Right lobe of liver (tissue), 6 donors: ENCODE measurements around the gene GALNT7. TPM values are rescaled to one million over a fixed set of nuclear protein-coding genes. Genes with fewer than 3 reads are reported as not detected.
A peak's percentile ranks its signal among the peaks of the same experiment; 100 is the strongest.

Experiments
- ATAC-seq, 4 donors: fragments of 200-7000 bp; cut with Tn5 transposase; one replicate each; pipeline ENCODE4 v1.9.1; 2020; ENCODE audit warnings: mild to moderate bottlenecking in 4 of 4, moderate library complexity in 4 of 4
- DNase-seq, 3 donors: peaks; one replicate each; pipeline ENCODE4 v3.0.0-alpha.2; 2020
- H3K27ac ChIP-seq, 3 donors: fragments of 200-600 bp; one replicate each; pipeline ENCODE4 v1.8.0; 2022
- H3K27me3 ChIP-seq, 2 donors: fragments of 200-600 bp; one replicate each; pipeline ENCODE4 v1.8.0; 2022
- H3K36me3 ChIP-seq, 4 donors: fragments of 200-600 bp; sonication (generic) in 1 of 4; one replicate each; pipeline versions ENCODE4 v1.5.1 to v1.8.0; 2017 to 2022; ENCODE audit warnings: control low read depth in 1 of 4
- H3K4me1 ChIP-seq, 4 donors: fragments of 200-600 bp; sonication (generic) in 1 of 4; one replicate each; pipeline versions ENCODE4 v1.5.1 to v1.8.0; 2017 to 2022; ENCODE audit warnings: control low read depth in 1 of 4
- H3K4me3 ChIP-seq, 3 donors: fragments of 200-600 bp; one replicate each; pipeline ENCODE4 v1.8.0; 2022
- H3K9me3 ChIP-seq, 4 donors: fragments of 200-600 bp; sonication (generic) in 1 of 4; one replicate each; pipeline versions ENCODE4 v1.5.1 to v1.8.0; 2017 to 2022; ENCODE audit warnings: control low read depth in 1 of 4
- POLR2A ChIP-seq: fragments of 450-650 bp; IDR thresholded peaks from one replicate; pipeline ENCODE4 v1.6.1; 2017; ENCODE audit warnings: antibody characterized with exemption, mild to moderate bottlenecking
- WGBS: methylation state at CpG from one replicate; pipeline ENCODE4 v1.1.6; 2018; ENCODE audit warnings: low coverage, low lambda C conversion rate; ENCODE audit not compliant: insufficient coverage; ENCODE audit errors: missing lambda C conversion rate; 5-methylcytosine and 5-hydroxymethylcytosine counted together
- intact Hi-C, 2 donors: fragments of 100-400 bp; cut with DNase I; formaldehyde crosslinking; loops; one replicate each; pipeline versions ENCODE4 v1.11.2 to v1.14.1; 2022
- total RNA-seq, 6 experiments: library from RNA; depleted of rRNA in 2 of 6; stranded (reverse); fragments of >200 nt in 2 of 6; fragmentation: NEBNext Ultra II Directional in 3 of 6; extraction: Animal tissue kit (Norgen Biotek cat#: 25700) in 3 of 6; gene quantifications; one replicate each; pipeline versions ENCODE4 v1.1.0 to v1.2.4, GENCODE V29; 2016 to 2023
- TF ChIP-seq, protein P1 (sequence below), 4 donors: fragments of 200-600 bp in 3 of 4; fragments of 450-650 bp in 1 of 4; IDR thresholded peaks; one replicate each; pipeline versions ENCODE4 v1.5.1 to v1.8.0; 2016 to 2022; ENCODE audit warnings: antibody characterized with exemption in 4 of 4, mild to moderate bottlenecking in 2 of 4
- donor health status: DM: no; HTN: yes; CAD: no.
- donor health status: DM: no; HTN: no; CAD: no.
- donor health status: DM: no; HTN: no; CAD: no.
- donor health status: DM: no; HTN: yes; CAD: no.
- donor health status: DM: no; HTN: yes; CAD: no.

The GALNT7 gene
- total RNA-seq, 6 experiments from 2014 or later = 0.62 to 2.2 (median 1.4) TPM

- Histone ChIP-seq H3K4me1 (no peaks in the 10 kb centered on the region), H3K27ac (no peak overlapping the region), H3K36me3 (no peaks in the 10 kb centered on the region), H3K27me3 (no peaks in the 10 kb centered on the region), H3K4me3 (no peak overlapping the region), H3K9me3 (peaks cover 0 to 6% (median 0%) of the 10 kb centered on the region in 4 donors)
- ATAC-seq = no peak
- no peak for TF ChIP-seq POLR2A
- TF ChIP-seq, protein P1, sequence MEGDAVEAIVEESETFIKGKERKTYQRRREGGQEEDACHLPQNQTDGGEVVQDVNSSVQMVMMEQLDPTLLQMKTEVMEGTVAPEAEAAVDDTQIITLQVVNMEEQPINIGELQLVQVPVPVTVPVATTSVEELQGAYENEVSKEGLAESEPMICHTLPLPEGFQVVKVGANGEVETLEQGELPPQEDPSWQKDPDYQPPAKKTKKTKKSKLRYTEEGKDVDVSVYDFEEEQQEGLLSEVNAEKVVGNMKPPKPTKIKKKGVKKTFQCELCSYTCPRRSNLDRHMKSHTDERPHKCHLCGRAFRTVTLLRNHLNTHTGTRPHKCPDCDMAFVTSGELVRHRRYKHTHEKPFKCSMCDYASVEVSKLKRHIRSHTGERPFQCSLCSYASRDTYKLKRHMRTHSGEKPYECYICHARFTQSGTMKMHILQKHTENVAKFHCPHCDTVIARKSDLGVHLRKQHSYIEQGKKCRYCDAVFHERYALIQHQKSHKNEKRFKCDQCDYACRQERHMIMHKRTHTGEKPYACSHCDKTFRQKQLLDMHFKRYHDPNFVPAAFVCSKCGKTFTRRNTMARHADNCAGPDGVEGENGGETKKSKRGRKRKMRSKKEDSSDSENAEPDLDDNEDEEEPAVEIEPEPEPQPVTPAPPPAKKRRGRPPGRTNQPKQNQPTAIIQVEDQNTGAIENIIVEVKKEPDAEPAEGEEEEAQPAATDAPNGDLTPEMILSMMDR (IDR thresholded peaks at IDR 0.05) = no peak
- no peak for DNase-seq
- WGBS = no CpG with 5 or more reads among the region's 2 CpGs
- intact Hi-C loops = no loop called here
Observed at GRCh38 chr4:173287486-173287885, 118.9 kb downstream of the GALNT7 start.

DNA sequence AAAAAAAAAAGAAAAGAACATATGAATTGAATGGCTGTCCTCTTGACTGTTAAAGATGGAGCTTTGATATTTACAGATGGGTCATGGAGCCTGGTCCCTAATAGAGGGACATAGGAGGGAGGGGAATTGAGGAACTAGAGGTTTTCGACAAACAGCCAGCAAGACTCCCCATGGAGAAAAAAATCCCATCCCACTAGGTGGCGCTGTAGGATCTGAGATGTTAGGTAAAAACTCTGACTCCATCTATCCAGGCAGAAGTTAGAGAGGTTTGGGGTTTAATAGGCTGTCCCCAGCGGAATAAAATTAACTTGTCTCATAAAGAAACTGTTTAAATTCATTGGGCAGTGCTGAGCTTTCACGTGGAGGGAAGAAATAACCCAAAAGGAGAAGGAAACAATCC is 119.7 kb downstream of the GALNT7 start:
- Histone ChIP-seq H3K4me3 (no peak overlapping the region), H3K4me1 (no peaks in the 10 kb centered on the region), H3K27ac (no peak overlapping the region), H3K36me3 (no peaks in the 10 kb centered on the region), H3K9me3 (peaks cover 0 to 6% (median 0%) of the 10 kb centered on the region in 4 donors), H3K27me3 (no peaks in the 10 kb centered on the region)
- TF ChIP-seq POLR2A = no peak
- TF ChIP-seq, protein P1 (IDR thresholded peaks at IDR 0.05) = peak; percentile 32 to 48 (median 40)
- ATAC-seq (peak in 3 of 4 donors; percentile 39 to 41 (median 40)), DNase-seq (peak in 2 of 3 donors; percentile 26 to 55)
- WGBS = 62% methylated on average over 4 of the region's 4 CpGs
- intact Hi-C loops = no loop called here

DNA sequence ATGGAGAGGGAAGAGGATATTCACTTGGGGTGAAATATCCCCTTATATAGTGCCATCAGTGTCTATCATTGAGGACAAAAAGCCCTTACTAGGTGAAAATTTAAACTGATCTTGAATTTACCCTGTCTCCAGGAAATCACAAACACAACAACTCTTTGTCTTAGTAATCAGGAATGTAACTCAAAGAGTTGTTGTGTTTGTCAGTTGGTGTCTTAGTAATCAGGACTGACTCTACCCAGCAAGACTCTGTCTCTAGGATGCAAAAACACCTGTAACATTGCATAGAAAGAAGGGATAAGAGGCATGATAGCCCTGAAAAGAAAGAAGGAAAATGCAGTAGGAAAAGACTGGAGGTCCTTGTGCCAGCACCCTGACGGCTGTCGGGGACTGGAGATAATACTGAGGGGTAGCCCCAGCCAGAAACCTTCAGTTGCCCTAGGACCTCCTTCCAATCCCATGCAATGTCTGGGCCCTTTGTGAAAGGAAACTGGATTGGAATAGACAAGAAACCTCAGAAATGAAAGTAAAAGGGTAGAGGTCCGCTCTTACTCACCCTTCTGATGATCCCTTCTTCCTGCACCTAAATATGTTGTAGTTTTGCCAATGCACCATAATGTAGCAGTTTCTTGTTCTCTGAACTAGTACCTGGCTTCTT is 120.2 kb downstream of the GALNT7 start:
- no peak for DNase-seq
- TF ChIP-seq, protein P1 (IDR thresholded peaks at IDR 0.05) = no peak
- no peak for TF ChIP-seq POLR2A
- no peaks in the 10 kb centered on the region for H3K27me3 ChIP-seq
- H3K4me1 ChIP-seq = no peaks in the 10 kb centered on the region
- ATAC-seq = no peak
- H3K36me3 ChIP-seq = no peaks in the 10 kb centered on the region
- WGBS = 56% methylated on average over 3 of the region's 3 CpGs
- intact Hi-C loops = no loop called here
- peaks cover 0 to 3% (median 0%) of the 10 kb centered on the region in 4 donors for H3K9me3 ChIP-seq
- no peak overlapping the region for H3K27ac ChIP-seq
- H3K4me3 ChIP-seq = no peak overlapping the region

GRCh38 chr4:173289353-173289727 is 120.7 kb downstream of the GALNT7 start:
- TF ChIP-seq, protein P1 (IDR thresholded peaks at IDR 0.05) = no peak
- no peak for TF ChIP-seq POLR2A

More at GRCh38 chr4:173289353-173289727, 120.7 kb downstream of the GALNT7 start:
- intact Hi-C loops = no loop called here
- ATAC-seq = no peak
- Histone ChIP-seq H3K4me3 (no peak overlapping the region), H3K4me1 (no peaks in the 10 kb centered on the region), H3K9me3 (peaks cover 0 to 3% (median 0%) of the 10 kb centered on the region in 4 donors), H3K27ac (no peak overlapping the region), H3K36me3 (no peaks in the 10 kb centered on the region), H3K27me3 (no peaks in the 10 kb centered on the region)
- WGBS = 9% methylated on average over 4 of the region's 4 CpGs
- DNase-seq = no peak
